GM21723 (cell line): ENCODE results near the gene NACAD.

Experiments
- ATAC-seq: cut with Tn5 transposase; IDR thresholded peaks from one replicate; pipeline ENCODE4 v1.9.1; 2021; ENCODE audit warnings: mild to moderate bottlenecking, moderate library complexity; ENCODE audit not compliant: unreplicated experiment

Gene NACAD

DNA sequence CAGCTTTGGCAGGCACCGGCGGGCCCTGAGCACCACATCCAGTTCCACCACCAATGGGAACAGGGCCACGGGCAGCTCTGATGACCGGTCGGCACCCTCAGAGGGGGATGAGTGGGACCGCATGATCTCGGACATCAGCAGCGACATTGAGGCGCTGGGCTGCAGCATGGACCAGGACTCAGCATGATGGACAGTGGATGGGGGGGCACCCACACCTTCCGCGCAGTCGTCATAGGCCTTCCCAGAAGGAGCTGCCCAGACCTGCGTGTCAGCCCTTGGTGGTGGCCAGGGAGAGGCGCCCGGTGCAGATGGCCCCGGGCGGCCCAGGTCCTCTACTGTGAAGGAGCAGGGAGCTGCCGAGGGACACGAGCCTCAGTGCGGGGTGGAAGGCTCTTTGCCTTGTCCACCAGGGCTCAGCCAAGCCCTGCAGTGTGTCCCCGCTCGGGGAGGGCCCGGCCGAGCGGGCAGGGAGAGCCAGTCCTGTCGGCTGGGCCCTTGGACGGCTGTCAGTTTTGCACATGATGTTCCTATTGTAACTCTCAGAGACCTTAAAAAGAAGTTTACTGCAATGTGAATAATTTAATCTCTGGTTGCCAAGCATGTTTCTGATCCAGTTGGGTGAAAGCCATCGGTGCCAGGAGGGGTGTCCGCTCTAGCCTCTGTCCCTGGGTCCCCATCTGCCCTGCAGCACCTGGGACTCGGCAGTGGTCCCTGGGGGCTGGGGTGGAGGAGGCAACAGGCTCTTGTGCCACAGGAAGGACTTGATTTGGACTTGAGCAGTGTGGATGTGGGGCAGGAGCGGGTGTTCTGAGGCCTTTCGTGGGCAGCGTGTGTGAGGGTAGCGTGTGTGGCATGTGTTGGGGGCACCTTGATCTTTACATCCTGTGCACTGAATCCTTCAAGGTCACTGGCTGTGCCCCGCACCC is 12.6 kb downstream of the NACAD start:
- no peak for ATAC-seq

DNA sequence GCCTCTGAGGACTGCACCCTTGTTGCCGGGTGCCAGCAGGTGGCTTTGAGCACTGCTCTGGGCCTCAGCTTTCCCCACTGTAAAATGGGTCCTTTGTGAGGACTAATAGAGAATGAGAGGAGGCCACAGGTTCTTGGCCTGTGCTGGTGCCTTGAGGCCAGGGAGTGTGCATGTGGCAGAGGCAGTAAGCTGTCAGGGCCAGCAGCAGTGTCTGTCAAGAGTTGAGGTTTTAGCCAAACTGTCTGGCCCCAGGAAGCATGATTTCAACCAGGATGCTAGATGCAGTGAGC is 13.5 kb downstream of the NACAD start:
- ATAC-seq: no peak

DNA sequence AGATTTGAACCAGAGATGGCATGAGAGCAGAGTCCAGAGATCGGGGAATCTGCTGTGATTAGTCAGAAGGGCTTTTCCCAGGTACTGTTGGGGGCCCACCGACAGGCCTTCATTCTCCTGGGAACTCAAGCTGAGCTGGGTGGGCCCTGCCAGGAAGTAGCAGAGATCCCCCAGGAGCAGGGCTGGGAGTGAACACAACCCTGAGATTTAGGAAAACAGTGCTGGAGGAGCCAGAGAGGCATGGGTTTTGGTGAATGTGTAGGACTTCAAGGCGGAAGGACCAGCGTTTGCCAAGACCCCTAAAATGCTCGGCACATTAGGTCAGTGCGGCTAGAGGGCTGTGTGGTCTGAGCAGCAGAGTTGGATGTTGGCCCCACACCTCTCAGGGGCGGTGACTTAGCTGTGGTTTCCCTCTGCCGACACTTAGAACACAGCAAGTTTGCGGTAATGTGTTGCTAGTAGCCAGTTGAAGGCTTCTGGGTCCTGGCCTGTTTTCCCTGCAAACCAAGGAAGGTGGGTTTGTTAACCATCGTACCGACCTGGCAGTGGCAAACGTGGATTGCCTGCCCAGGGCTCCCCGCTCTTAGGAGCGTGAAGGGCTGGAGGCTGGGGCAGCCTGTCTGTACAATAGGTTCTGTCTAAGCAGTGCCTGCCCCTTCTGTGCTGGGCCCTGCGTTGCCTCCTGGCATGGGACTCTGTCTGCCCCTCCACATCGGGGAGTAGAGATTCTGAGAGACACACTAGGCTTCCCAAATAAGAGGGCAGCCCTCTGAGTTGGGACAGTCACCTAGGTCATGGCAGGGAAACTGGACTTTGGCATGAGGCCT is 14.0 kb downstream of the NACAD start:
- no peak for ATAC-seq

DNA sequence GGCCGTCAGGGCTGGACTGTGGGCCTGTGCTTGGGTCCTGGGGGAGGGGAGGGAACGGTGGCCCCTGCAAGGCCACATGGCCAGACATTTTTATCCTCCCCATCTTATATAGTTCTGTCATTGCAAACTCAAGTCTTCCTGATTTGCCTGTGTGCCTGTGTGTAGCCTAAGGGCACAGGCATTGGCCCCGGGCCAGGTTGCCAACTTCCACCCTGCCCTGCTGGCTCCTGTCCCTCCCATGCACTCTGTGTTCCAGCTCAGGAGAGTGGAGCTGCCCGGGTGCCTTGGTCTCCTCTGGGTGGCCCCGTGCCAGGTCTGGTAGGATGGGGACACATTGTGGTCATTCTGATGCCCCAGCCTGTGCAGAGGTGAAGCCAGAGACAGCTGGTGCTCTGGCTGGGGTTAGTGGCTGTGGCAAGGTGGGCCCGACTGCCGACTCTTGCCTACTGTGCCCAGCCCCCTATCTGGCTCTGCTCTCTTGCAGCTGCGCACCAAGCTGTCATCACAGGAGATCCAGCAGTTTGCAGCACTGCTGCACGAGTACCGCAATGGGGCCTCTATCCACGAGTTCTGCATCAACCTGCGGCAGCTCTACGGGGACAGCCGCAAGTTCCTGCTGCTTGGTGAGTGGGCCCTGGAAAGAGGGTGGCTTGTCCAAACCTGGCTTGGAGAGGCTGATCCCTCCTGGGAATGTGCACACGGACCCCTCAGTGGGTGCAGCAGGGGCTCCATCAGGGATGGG is 14.8 kb downstream of the NACAD start:
- ATAC-seq: no peak

DNA sequence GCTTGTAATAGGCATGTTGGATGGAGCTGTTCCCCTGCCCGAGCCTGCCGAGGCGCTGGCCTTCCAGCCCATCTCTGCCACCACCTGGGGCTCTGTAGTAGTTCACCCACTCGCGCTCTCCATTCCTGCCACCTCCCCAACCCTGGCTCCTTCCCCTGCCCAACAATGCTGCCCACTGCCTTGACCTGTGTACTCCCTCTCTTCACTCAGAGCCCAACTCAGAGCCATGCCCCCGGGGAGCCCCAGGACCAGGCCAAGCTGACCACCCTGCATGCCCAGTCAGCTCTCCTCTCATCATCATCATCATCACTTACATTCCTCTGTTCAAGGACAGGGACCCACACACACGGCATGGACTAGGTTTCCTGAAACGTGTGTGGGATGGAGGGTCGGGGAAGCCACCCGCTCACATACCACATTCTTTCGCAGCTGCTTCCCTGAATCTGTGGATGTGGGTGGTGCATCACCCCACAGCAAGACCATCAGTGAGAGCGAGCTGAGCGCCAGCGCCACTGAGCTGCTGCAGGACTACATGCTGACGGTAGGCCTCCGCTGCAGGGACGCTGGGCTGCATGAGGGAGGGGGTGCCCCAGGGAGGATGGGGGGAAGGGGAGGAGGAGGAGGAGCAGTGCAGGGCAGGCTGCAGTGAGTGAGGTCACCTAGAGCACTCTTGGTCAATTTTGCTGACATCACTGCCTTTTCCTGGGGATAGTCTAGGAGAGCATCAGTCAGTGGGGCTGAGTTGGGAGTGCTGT is 15.6 kb downstream of the NACAD start:
- no peak for ATAC-seq

DNA sequence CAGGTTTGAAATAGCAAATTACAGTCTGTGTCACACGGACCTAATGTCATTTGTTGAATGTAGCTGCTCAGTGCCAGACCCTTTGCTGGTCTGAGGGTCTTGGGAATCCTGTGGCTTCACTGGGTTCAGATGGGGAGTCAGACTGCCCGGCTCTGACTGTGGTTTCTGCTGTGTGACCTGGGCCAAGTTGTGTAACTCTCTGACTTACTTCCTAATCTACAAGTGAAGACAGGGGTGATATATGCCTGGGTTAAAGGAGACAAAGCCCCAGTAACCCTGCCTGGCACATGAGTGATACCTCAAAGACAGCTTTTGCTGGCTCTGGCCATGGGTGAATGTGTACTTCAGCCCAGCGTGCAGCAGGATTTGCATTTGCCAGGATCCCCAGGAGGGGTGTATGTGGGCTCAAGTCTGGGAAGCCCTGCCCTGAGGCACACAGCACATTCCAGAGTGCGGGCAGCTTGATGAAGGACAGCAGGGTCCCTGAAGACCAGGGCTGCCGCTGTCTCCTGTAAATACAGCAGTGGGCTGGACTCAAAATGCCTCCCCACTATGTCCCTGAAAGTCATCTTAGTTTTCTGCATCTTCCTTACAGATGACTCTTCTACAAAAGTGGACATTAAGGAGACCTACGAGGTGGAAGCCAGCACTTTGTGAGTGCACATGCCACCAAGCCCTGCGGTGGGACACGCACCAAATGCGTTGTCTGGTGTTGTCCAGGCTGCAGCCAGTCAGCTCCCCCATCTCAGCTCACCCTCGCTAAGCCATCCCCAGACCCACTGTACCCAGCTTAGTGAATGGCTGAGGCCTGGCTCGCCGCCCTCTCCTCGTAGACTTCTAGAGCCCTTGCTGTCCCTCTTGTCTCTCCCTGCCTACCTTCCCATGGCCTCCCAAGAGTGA is 16.4 kb downstream of the NACAD start:
- ATAC-seq: no peak

DNA sequence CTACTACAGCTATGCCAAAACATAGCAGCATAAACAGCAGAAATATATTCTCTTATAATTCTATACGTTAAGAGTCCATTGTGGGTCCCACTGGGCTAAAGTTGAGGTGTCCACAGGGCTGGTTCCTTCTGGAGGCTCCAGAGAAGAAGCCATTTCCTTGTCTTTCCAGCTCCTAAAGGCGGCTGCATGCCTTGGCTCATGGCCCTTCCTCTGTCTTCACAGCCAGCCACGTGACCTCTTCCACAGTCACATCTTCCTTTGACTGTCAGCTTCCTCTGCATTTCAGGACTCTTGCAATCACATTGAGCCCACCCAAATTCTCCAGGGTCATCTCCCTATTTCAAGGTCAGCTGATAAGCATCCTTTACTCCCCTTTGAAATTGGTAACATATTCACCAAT is 17.2 kb downstream of the NACAD start:
- no peak for ATAC-seq

DNA sequence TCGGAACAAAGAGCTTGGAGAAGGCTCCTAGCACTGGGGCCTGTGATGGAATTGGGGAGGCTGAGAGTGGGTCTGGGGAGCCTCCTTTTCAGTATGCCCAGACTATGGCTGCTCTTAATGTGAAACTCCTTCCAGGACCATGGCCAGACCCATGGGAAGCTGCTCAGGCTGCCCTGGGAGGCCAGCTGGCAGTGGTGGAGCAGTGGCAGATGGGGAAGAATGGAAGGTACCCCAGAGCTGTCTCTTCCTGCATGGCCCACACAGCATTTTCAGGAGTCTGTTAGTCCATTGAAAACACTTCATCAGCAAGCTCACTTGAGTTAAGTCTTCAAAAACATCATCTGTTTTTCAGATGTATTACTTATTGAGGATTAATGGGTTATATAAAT is 18.5 kb downstream of the NACAD start:
- no peak for ATAC-seq

DNA sequence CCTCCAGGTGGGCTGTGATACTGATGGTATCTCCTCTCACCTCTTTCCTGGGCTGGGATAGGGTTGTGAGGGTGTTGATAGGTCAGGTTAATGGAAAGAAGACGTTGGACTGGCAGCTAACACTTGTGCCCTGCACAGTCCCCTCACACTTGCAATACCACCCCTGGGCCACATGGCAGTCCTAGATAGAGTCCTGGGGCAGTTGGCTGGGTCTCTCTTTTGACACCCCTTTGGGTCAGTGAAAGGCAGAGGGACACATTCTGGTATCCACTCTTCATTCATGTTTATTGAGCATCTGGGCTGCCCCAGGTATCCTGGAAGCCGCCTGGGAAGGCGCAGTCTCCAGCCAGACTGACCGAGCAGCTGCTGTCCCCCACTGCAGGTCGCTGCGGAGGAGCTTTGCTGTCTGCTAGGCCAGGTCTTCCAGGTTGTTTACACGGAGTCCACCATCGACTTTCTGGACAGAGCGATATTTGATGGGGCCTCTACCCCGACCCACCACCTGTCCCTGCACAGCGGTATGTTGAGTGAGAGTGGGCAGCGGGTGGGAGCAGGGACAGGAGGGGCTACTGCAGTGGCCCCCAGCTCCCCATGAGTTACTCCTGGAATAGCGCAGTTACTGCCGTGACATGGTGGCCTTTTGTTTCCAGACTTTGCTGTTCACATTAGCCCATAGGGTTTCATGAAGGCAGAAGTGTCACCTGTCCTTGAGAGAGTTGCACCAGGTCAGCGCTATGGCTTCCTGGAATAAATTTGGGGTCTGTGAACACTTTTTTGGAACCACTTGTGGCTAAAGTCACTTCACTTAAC is 19.1 kb downstream of the NACAD start:
- no peak for ATAC-seq

DNA sequence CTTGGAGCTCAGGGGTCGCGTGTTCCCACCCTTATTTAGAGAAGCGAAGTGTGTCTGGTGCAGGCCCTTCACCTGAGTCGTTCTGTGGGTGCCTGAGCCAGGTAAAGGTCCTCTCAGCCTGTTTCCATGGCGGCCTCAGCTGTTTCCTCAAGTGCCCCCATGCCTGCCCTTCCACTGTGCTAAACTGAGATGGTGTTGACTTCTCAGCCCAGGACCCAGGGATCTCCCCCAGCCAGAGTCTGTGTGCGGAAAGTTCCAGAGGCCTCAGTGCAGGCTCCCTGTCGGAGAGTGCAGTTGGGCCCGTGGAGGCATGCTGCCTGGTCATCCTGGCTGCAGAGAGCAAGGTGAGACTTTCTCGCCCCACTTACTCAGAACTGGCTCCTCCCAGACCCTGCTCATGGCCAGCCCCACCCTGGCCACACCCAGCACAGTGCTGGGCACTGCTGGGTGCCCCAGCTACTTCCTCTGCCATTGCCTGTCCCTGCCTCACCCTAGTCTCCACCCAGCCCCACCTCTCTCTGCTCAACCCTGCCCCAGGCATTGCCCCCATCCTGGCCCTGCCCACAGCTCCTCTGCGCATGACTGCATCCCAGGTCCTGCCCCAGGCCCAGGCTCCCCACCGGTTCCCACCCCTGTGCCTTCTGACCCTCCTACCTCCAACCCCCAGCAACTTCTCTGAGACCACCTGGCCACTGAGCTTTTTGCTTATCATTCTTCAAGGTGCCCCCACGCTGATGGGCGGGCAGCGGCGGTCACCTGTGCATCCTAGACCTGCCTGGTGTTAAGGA is 20.3 kb downstream of the NACAD start:
- ATAC-seq: no peak

DNA sequence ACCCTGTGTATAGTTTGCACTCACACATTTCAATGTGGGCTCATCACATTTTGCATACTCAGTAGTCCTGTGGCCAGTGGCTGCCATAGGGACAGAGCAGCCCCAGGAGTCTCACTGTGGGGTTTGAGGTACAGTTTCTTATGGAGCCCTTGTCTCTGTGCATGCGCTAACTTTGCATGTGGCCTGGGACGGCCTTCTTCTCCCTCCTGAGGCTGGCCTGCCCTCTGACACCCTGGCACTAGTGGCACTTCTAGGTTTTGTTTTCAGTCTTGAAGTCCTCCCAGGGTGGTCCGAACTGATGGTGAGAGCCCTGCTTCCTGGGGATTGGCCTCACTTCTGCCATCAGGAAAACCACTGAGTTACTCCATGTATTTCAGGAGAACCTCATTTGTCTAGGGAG is 21.2 kb downstream of the NACAD start:
- no peak for ATAC-seq

DNA sequence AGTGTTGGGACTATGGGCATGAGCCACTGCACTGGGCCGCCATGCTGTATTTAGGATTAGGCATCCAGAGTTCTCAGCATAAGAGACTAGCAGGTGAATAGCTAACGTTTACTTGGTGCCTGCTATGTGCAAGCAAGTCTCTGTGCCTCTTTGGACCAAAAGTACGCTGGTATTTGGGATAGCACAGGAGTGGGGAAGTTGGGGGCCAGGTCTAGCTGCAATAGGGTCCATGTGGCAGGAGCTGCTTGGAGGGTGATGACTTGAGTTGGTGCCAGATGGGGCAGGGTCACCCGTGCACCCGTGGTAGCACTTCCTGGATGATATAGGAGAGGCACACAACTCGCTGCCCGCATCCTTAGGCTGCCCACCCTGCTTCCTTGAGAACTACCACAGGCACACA is 22.4 kb downstream of the NACAD start:
- ATAC-seq: no peak

DNA sequence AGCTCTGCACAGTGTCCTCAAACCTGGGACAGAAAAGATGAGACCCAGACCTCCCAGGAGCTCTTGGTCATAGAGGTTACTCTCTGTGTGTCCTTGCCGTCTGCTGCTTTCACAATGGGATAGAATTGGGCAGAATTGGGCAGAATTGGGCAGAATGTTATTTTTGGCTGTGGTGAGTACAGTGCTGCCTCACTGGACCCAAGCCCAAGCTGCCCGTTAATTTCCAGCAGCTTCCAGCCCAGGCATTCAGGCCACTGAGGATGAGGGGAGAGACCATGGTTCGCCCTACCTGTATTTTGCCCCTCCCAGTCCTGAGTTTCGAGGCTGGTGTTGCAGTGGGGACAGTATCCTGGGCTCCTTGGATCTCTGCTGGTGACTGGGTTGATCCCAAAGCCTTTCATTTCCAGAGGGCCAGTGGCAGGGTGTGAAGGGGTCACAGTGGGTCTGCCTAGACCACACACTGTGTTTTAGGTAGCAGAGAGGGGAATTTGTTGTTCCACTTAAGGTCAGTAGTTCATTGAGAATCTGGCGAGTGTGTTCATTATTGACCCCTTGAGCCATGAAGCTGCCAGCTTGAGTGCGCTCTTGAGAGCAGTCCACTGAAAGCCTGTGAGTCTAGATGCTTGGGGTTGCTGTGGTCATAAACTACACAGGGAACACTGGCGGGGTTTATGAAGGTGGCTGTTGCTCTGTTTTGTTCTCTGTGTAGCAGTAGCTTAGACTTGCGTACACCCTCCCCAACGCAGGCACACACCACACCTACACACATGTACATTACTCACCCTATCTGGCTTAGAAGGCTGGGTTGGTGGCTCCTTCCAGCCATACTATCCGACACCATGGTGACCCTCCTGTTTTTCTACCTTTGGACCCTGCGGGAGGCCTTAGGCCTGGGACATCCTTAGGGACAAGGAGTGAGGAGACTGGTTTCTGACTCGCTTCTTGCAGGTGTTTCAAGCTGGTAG is 23.5 kb downstream of the NACAD start:
- ATAC-seq: no peak

DNA sequence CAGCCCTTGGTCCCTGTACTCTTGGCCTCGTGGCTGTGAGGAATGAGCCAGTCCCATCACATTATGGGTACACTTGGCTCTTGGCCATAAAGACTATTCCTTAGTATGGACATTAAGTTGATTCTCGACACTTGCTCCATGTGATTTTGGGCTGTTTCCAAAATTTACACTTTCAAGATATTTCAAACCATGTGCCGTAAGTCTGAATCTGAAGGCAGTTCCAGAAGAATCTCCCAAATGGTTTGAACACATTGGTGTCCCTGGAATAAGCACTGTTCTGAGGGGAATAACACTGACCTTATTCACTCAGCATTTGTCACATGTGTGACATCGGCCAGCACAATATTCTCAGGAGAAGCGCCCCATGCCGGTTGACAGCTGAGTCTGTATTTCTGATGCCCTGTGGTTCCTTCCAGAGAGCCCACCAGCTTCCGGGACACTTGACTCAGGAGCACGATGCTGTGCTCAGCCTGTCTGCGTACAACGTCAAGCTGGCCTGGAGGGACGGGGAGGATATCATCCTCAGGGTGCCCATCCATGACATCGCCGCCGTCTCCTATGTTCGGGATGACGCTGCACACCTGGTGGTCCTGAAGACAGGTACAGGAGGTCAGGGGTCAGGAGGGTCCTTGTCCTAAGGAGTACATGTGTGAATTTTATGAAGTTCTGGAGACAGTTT is 24.6 kb downstream of the NACAD start:
- no peak for ATAC-seq

DNA sequence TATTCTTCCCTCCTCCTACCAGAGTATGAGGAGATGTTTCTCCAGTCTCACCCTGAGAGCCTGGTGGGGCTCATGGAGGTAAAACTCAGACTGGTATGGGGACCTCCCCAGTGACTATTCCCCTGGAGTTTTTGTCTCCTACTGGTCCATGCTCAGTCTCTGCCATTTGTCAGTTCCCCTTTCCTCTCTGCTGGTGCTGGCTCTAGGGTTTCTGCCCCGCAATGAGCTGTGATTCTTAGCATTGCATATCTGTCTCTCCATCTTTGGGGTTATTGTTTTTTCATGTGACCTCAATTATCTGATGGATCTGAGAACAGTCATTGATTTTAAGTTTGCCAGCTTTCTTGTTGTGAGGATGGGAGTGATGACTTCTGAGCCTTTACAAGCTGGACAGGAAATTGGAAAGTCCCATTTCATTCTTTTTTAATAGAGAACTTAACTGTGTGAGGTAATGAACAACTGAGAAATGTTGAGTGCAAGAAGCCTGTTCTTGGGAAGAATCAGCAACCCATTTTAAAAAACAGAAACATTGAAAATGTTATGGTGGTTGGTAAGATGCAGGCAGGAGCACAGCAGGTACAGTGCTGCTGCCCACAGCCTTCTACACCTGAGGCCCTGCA is 26.9 kb downstream of the NACAD start:
- no peak for ATAC-seq

DNA sequence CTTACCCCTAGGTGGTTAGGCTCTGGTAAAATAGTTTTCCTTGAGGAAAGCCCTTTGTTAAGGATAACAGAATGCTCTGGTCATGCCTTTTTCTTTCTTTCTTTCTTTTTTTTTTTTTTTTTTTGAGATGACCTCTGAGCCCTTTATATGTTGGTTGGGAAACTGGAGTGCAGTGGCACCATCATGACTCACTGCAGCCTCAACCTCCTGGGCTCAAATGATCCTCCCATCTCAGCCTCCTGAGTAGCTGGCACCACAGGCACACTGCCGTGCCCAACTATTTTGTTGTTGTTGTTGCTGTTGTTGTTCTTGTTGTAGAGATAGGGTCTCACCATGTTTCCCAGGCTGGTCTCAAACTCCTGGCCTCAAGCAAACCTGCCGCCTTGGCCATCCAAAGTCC is 27.4 kb downstream of the NACAD start:
- ATAC-seq: no peak
